Epithelial cell of esophagus (primary cell): ENCODE data around the gene PXDC1.
A peak's percentile ranks its signal among the peaks of the same experiment; 100 is the strongest.

Source experiments
- DNase-seq: peaks from one replicate; pipeline ENCODE4 v3.0.0; 2010; ENCODE audit warnings: low read depth
- H3K4me3 ChIP-seq: 2 replicates; pipeline ENCODE4 v1.5.1; 2011; ENCODE audit warnings: mild to moderate bottlenecking, low read length, control low read depth
- TF ChIP-seq, protein P1 (sequence below): IDR thresholded peaks from 2 replicates; pipeline ENCODE4 v1.5.1; 2011; ENCODE audit warnings: low read depth, mild to moderate bottlenecking, low read length, control low read depth, inconsistent platforms; ENCODE audit not compliant: insufficient read depth; ENCODE audit errors: missing control alignments

Gene PXDC1

DNA sequence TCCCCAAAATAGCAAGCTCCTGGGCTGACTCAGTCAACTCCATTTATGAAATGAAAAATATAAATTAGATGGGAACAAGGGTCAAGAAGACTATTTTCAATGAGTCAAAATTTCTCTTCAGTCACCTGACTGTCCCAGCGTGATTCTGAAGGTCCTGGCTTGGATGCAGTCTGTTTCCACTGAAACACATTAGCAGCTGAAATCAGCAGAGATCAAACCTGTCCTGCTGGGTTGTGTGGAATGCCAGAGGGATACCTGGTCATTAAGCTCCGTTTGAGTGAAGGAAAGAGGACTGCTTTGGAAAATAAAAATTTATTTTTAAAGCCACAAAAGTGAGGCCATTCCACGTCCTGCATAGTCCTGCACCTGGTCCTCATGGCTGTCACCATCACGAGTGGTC lies 37.4 kb downstream of the PXDC1 start:
- no peak for DNase-seq
- TF ChIP-seq, protein P1, sequence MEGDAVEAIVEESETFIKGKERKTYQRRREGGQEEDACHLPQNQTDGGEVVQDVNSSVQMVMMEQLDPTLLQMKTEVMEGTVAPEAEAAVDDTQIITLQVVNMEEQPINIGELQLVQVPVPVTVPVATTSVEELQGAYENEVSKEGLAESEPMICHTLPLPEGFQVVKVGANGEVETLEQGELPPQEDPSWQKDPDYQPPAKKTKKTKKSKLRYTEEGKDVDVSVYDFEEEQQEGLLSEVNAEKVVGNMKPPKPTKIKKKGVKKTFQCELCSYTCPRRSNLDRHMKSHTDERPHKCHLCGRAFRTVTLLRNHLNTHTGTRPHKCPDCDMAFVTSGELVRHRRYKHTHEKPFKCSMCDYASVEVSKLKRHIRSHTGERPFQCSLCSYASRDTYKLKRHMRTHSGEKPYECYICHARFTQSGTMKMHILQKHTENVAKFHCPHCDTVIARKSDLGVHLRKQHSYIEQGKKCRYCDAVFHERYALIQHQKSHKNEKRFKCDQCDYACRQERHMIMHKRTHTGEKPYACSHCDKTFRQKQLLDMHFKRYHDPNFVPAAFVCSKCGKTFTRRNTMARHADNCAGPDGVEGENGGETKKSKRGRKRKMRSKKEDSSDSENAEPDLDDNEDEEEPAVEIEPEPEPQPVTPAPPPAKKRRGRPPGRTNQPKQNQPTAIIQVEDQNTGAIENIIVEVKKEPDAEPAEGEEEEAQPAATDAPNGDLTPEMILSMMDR = no peak
- no peak overlapping the region for H3K4me3 ChIP-seq

GRCh38 chr6:3712827-3713665 lies 38.5 kb downstream of the PXDC1 start:
- TF ChIP-seq, protein P1 = no peak
- H3K4me3 ChIP-seq = no peak overlapping the region
- DNase-seq = no peak

GRCh38 chr6:3711776-3712175 lies 39.7 kb downstream of the PXDC1 start:
- no peak overlapping the region for H3K4me3 ChIP-seq
- peak; percentile 51 for DNase-seq
- TF ChIP-seq, protein P1 = no peak

GRCh38 chr6:3710403-3710802 lies 41.1 kb downstream of the PXDC1 start:
- DNase-seq = no peak
- no peak overlapping the region for H3K4me3 ChIP-seq
- TF ChIP-seq, protein P1 = no peak

DNA sequence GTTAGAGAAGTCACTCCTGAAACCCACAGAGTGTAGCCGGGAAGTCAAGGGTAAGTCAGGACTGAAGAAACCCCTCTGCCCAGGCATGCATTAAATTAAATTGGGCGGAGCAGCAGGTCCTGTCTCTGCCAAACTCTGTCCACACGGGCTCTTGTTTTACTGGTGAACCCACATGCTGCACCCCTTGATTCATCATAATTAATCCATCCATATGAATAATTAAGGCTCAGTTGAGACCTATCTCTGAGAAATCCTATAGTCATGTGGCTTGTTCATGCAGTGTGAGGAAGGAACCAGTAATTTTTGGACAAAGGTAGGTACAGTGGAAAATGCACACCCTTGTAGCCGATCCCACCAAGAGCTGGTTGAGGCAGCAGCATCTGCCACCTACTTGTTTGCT lies 43.0 kb downstream of the PXDC1 start:
- H3K4me3 ChIP-seq = no peak overlapping the region
- DNase-seq = peak; percentile 15
- TF ChIP-seq, protein P1 = no peak

- no peak for DNase-seq
- no peak overlapping the region for H3K4me3 ChIP-seq
- TF ChIP-seq, protein P1 = no peak
These were observed 43.6 kb downstream of the PXDC1 start for GRCh38 chr6:3707751-3708412.
